HepG2 (cell line): ENCODE measurements around the gene CEP104. TPM values are rescaled to one million over a fixed set of nuclear protein-coding genes. Genes with fewer than 3 reads are reported as not detected.
A peak's percentile ranks its signal among the peaks of the same experiment; 100 is the strongest.

ENCODE experiments used
- ERF ChIP-seq: IDR thresholded peaks from 2 replicates; pipeline ENCODE4 v1.6.1; 2018; ENCODE audit warnings: missing biosample characterization, missing genetic modification reagents
- IRF2 ChIP-seq: IDR thresholded peaks from 2 replicates; pipeline ENCODE4 v1.6.1; 2018; ENCODE audit warnings: missing genetic modification reagents, missing compliant biosample characterization
- KLF6 ChIP-seq: IDR thresholded peaks from 2 replicates; pipeline ENCODE4 v1.8.0; 2016; ENCODE audit warnings: missing biosample characterization, missing genetic modification reagents
- NAIF1 ChIP-seq: sonication (generic); formaldehyde crosslinking; IDR thresholded peaks from 2 replicates; pipeline ENCODE4 v1.5.0; 2020; ENCODE audit warnings: mild to moderate bottlenecking, missing genetic modification reagents, borderline replicate concordance
- NCOA5 ChIP-seq: sonication (generic); formaldehyde crosslinking; IDR thresholded peaks from 2 replicates; pipeline ENCODE4 v1.4.0; 2020; ENCODE audit warnings: missing genetic modification reagents
- RERE ChIP-seq: IDR thresholded peaks from 2 replicates; pipeline ENCODE4 v1.6.1; 2016; ENCODE audit warnings: low read depth, missing genetic modification reagents, missing compliant biosample characterization
- SETDB1 ChIP-seq: sonication (generic); formaldehyde crosslinking; IDR thresholded peaks from 2 replicates; pipeline ENCODE4 v1.5.1; 2020; ENCODE audit warnings: missing genetic modification reagents, mild to moderate bottlenecking, borderline replicate concordance
- SPEN ChIP-seq: sonication (generic); formaldehyde crosslinking; IDR thresholded peaks from 2 replicates; pipeline ENCODE4 v1.5.1; 2020; ENCODE audit warnings: low read depth, mild to moderate bottlenecking, missing genetic modification reagents
- ZBTB8A ChIP-seq: sonication (generic); formaldehyde crosslinking; IDR thresholded peaks from 2 replicates; pipeline ENCODE4 v1.4.0; 2020; ENCODE audit warnings: mild to moderate bottlenecking, low read depth, missing genetic modification reagents, borderline replicate concordance
- ZMAT5 ChIP-seq: sonication (generic); formaldehyde crosslinking; IDR thresholded peaks from 2 replicates; pipeline ENCODE4 v1.5.0; 2020; ENCODE audit warnings: mild to moderate bottlenecking, low read depth, missing genetic modification reagents, borderline replicate concordance
- ZNF362 ChIP-seq: sonication (generic); formaldehyde crosslinking; IDR thresholded peaks from 2 replicates; pipeline ENCODE4 v1.4.0; 2020; ENCODE audit warnings: missing genetic modification reagents, mild to moderate bottlenecking, borderline replicate concordance
- ZNF414 ChIP-seq: sonication (generic); formaldehyde crosslinking; IDR thresholded peaks from 2 replicates; pipeline ENCODE4 v1.5.0; 2020; ENCODE audit warnings: missing genetic modification reagents
- ZNF441 ChIP-seq: sonication (generic); formaldehyde crosslinking; IDR thresholded peaks from 2 replicates; pipeline ENCODE4 v1.7.0; 2021; ENCODE audit warnings: missing genetic modification reagents, borderline replicate concordance
- ZNF510 ChIP-seq: sonication (generic); formaldehyde crosslinking; IDR thresholded peaks from 2 replicates; pipeline ENCODE4 v1.4.0; 2020; ENCODE audit warnings: low read depth, mild to moderate bottlenecking, missing genetic modification reagents
- ZNF605 ChIP-seq: sonication (generic); formaldehyde crosslinking; IDR thresholded peaks from 2 replicates; pipeline ENCODE4 v1.8.0; 2022; ENCODE audit warnings: mild to moderate bottlenecking, missing genetic modification reagents
- ZNF607 ChIP-seq: sonication (generic); formaldehyde crosslinking; IDR thresholded peaks from 2 replicates; pipeline ENCODE4 v1.5.1; 2020; ENCODE audit warnings: missing genetic modification reagents, mild to moderate bottlenecking, borderline replicate concordance
- ZNF619 ChIP-seq: sonication (generic); formaldehyde crosslinking; IDR thresholded peaks from 2 replicates; pipeline ENCODE4 v1.4.0; 2020; ENCODE audit warnings: mild to moderate bottlenecking, missing genetic modification reagents
- ZNF674 ChIP-seq: sonication (generic); formaldehyde crosslinking; IDR thresholded peaks from 2 replicates; pipeline ENCODE4 v1.5.0; 2020; ENCODE audit warnings: low read depth, mild to moderate bottlenecking, missing genetic modification reagents
- ZNF800 ChIP-seq: sonication (generic); formaldehyde crosslinking; IDR thresholded peaks from 2 replicates; pipeline ENCODE4 v1.4.0; 2020; ENCODE audit warnings: missing genetic modification reagents
- polyA plus RNA-seq, 8 experiments: library from polyadenylated mRNA; depleted of rRNA in 3 of 8; stranded (reverse) in 7 of 8; unstranded in 1 of 8; fragments of >200 nt; fragmentation: Illumina TruSeq in 4 of 8; extraction: Trizol in 4 of 8; gene quantifications; 2 replicates each; pipeline versions ENCODE4 v1.2.1 to v1.2.3, GENCODE V29; 2011 to 2016; ENCODE audit warnings: low read depth in 4 of 8, missing spikeins in 1 of 8, mixed read lengths in 1 of 8; ENCODE audit not compliant: insufficient read depth in 1 of 8
- total RNA-seq, 5 experiments: library from RNA; depleted of rRNA; stranded (reverse); fragments of >200 nt; fragmentation: Illumina TruSeq; extraction: Trizol; gene quantifications; 2 replicates each; pipeline ENCODE4 v1.2.3, GENCODE V29; 2016; ENCODE audit warnings: low read depth in 1 of 5

Gene CEP104
- total and polyA plus RNA-seq, 2 of the 13 experiments (the other 11 are each of a cell fraction or from before 2014, with no cell fraction given): 20.4 to 30.1 TPM

GRCh38 chr1:3775490-3776230 lies 81.4 kb downstream of the CEP104 start (continued):
- TF ChIP-seq SETDB1 (CRISPR knock-in tag) (no peak), RERE (0 out of 2 replicates have a peak, but pooled peaks have one; percentile 42), ZNF362 (CRISPR knock-in tag) (no peak; the same call in 1 of the 2 replicates), ZNF605 (CRISPR knock-in tag) (peak; percentile 71), KLF6 (CRISPR knock-in tag) (no peak), NCOA5 (CRISPR knock-in tag) (peak; percentile 21; the same call in 1 of the 2 replicates), ZNF414 (peak; percentile 54), SPEN (CRISPR knock-in tag) (peak; percentile 80), ERF (CRISPR knock-in tag) (peak; percentile 49; the same call in 1 of the 2 replicates), NAIF1 (CRISPR knock-in tag) (no peak), ZNF800 (CRISPR knock-in tag) (peak; percentile 62; the same call in 1 of the 2 replicates), ZNF619 (CRISPR knock-in tag) (no peak; the same call in none of the 2 replicates), ZNF607 (CRISPR knock-in tag) (peak; percentile 89), ZMAT5 (CRISPR knock-in tag) (no peak), ZBTB8A (CRISPR knock-in tag) (0 out of 2 replicates have a peak, but pooled peaks have one; percentile 42), ZNF441 (CRISPR knock-in tag) (no peak), ZNF510 (CRISPR knock-in tag) (peak; percentile 75; the same call in 1 of the 2 replicates), ZNF674 (no peak), IRF2 (peak; percentile 10)
